GDM1 (cell line): ENCODE data around the gene FCSK.
"Not testable (repeated sequence)": the region's sequence is repeated elsewhere in the genome, so short reads cannot be mapped to it uniquely, and the experiment has no call there.

Experiments used
- DNase-seq: peaks from one replicate; lab custom pipeline; 2025; lab: John Stamatoyannopoulos, UW

FCSK gene

GRCh38 chr16:70524399-70524825 lies 70.0 kb downstream of the FCSK start:
- DNase-seq: not testable (repeated sequence)

GRCh38 chr16:70526403-70526802 lies 72.0 kb downstream of the FCSK start:
- DNase-seq: no peak

- no peak for DNase-seq
Observed at GRCh38 chr16:70527315-70527996, 73.1 kb downstream of the FCSK start.

GRCh38 chr16:70529051-70529777 lies 74.8 kb downstream of the FCSK start:
- DNase-seq: no peak
